ENCODE measurements around the gene PANK1.

Gene PANK1

DNA sequence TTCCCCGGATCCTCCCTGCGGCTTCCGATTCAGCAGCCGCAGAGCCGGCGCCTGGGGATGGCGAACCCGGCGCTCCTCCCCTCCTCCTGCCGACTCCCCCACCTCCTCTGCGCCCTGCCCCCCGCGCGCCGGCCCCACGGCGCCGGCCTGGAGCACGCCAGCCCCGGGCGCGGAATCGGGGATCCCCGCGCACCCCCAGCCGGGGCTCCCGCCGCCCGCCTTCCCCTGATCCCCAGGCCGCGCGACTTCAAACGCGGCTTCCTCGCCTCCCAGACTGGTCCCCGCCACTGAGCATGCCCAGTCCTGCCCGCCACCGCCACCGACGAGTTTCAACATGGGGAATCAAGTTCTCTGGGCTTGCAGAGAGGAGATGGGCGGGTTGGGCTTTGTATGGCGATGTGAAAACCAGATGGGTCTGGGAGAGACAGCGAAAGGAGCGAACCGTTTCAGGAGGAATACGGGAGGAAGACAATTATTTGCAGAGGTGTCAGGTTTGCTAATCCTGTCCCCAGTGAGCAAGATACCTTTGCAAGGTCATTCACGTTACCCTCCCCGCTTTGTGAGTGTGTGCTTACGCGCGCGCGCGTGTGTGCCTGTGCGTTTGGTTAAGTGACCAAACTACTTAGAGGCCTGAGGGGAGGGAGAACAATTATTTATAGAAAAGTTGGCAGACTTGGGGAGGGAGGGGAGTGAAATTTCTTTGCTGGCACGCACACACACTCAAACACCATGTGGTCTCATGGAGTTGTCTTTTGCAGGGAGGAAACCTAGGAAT lies at the start of gene PANK1:
TSS of gene PANK1 (minus strand) at position 276 of the 775 bp plus-strand sequence. CDS start 351 bp downstream, outside the sequence.
- DNase-seq: peak; percentile 70

GRCh38 chr10:89693176-89693575 lies 48.1 kb upstream of the PANK1 start:
- DNase-seq: no peak

DNA sequence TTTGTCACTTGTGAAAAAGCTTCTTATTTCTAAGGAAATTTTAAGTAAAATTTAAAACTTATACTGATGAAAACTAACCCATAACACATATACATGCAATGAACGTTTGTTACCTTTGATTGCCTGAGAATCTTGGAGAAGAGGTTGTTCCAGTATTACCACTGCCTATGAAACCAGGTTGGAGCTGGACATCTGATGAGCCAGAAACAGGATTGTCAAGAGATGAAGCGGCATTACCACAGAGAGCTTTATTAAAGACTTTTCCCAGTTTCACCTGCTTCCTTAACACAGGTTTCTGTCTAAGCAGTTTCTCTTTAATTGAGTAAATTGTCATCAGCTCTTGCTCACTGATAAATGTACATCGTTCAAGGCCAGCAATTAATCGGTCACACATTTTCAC lies 47.4 kb upstream of the PANK1 start:
- DNase-seq: no peak

DNA sequence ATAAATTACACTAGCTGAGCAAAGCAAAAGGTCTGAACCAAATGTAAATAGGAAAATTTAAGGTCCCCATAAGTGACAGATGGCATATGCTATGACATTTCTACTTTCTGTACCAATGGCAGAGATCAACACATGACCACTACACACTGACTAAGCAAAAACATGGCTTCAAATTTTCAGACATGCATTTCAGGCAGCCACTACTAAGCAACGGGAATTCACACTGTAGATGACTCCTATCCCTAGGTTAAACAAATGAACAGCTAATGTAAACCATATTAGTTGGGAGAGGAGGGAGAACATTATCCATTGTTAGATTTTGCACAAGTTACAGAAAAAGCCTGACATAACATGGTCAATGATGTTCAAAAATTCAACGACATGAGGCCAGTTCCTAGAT lies 45.0 kb upstream of the PANK1 start:
- DNase-seq: no peak

GRCh38 chr10:89685936-89686335 lies 40.9 kb upstream of the PANK1 start:
- no peak for DNase-seq

GRCh38 chr10:89684604-89685003 lies 39.6 kb upstream of the PANK1 start:
- DNase-seq: no peak

GRCh38 chr10:89683883-89684282 lies 38.8 kb upstream of the PANK1 start:
- DNase-seq: no peak

- no peak for DNase-seq
These were observed 34.9 kb upstream of the PANK1 start for GRCh38 chr10:89679986-89680385.

DNA sequence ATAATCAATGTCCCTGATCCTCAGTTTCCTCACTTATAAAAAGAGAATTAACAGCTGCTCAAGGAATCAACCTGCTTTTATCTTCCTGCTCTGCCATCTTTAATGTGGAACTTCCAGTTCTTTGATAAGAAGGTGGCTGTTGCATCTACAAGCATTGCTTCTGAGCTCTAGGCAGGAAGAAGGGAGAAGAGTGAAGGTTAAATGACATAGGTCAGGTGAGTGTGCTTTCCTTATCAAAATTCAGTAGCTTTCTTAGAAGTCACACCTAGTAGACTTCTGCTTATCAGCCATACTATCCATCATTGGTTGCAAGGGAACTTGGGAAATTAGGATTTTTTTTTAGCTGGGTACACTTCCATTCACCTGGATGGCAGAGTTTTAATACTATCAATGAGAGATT lies 32.3 kb upstream of the PANK1 start:
- no peak for DNase-seq

GRCh38 chr10:89670926-89671325 lies 25.9 kb upstream of the PANK1 start:
- DNase-seq: no peak

- no peak for DNase-seq
These were observed 24.9 kb upstream of the PANK1 start for GRCh38 chr10:89669985-89670384.

DNA sequence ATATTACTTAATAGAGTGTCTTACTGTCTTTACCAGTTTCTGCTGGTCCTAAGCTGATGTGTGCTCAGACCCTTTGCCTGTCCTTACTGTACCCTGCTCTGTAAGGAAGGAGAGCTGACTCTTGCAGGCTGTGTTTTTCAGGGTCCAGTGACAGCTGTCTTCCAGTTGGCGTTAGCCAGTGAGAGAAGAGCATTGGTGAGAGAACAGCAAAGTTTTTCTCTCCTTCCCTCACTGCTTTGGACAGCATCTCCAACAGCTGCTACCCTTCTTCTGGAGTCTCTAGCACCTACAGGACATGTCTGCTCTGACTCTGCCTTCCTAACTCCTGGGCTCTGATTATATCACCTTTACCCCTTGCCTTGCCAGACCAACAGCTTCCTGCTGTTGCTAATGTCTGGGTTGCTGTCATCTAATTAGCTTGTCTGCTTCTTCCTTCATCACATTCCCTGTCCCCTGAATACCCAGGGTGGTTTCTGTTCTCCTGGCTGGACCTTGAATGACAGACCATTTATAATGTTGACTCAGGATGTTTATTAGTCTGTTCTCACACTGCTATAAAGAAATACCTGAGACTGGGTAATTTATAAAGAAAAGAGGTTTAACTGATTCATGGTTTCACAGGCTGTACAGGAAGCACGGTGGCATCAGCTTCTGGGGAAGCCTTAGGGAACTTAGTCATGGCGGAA lies 23.5 kb upstream of the PANK1 start:
- no peak for DNase-seq

DNA sequence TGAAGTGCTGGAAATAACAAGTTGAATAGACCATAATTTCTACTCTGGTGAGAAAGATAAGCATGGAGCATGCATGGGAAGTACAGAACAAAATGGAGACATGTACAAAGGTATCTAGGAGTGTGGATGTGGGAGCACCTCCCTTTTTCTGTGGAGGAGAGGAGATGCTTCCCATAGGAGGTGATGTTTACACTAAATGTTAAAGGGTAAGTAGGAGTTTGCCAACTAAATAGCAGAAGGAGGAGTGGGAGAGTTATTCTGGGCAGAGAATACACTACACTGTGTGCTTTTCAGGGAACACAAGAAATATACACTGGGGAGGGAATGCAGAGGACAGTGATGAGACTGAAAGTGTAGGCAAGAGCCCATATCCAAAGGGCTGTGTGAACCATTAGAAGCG lies 21.1 kb upstream of the PANK1 start:
- DNase-seq: no peak

GRCh38 chr10:89665302-89665701 lies 20.3 kb upstream of the PANK1 start:
- no peak for DNase-seq

DNA sequence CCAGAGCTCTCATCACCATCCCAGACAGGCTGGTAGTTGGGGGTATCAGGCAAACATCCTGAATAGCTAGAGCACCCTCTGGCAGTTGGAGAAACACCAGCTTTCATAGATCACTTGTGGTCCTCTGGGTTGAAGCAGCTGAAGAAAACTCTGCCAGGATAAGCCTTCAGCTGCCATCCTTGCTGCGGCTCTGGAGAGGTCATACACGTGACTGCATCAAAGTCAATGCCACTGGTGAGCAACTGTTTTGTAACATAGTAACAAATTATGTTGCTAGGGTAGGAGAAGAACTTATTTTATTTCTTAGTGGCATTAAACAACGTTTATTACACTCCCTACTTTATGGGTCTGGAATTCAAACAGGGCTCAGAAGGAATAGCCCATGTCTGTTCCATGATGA lies 19.2 kb upstream of the PANK1 start:
- DNase-seq: no peak

DNA sequence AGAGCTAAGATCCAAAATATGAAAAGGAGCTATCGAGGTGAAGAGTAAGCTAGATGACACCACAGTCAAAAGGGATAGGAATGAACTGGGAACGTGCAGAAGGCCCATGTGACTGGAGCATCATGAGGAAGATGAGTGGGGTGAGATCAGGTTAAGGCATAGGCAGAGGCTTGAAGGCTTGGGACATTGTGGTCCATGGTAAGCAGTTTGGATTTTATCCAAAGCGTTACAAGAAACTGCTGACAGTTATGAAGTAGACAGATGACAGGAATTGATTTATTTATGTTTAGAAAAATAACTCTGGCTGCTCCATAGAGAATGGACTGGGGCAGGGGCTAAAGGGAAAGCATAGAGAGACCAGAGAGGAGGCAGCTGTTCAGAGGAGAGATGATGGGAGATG lies 18.1 kb upstream of the PANK1 start:
- no peak for DNase-seq

DNA sequence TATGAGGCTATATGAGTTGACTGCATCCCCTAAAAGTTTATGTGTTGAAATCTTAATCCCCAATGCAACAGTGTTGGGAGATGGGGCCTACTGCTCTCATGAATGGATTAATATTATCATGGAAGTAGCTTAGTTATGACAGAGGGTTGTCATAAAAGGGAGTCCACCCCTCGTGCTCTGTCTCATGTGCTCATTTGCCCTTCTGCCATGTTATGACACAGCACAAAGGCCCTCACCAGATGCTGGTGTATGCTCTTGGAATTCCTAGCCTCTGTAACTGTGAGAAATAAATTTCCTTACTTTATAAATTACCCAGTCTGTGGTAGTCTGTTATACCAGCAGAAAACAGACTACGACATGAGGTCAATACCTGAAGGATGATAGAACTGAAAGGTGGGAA lies 17.6 kb upstream of the PANK1 start:
- no peak for DNase-seq

GRCh38 chr10:89659143-89660131 lies 14.4 kb upstream of the PANK1 start:
- no peak for DNase-seq

- DNase-seq: no peak
These were observed 12.3 kb upstream of the PANK1 start for GRCh38 chr10:89657302-89657701.

DNA sequence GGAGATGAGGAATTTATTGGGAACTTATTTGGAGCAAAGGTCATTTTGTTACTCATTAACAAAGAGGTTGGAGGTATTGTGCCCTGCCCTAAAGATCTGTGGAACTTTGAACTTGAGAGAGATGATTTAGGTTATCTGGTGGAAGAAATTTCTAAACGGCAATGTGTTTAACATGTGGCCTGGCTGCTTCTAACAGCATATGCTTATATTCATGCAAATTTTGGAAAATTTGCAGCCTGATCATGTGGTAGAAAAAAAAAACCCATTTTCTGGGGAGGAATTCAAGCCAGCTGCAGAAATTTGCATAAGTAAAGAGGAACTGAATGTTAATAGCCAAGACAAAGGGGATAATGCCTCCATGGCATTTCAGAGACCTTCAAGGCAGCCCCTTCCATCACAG lies 10.7 kb upstream of the PANK1 start:
- no peak for DNase-seq

DNA sequence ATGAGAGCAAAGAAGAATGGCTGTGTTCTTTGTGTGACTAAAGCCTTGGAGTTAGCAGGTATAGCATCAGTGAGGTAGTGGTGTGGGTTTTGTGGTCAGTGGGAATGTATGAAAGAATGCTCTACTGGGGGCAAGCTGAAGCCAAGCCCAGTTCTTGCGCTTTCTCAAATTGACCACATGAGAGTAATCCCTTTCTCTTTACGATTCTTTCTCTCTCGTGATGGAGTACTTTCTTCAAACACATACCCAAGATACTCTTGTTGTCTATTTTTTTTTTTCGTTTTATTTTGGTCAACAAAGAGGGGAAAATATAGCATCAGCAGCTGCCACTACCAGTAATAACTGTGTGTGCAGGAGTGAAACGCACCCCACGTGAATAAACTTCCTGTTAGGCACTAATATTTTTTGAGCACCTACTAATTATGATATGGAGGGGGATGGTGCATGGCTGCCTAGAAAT lies 8.4 kb upstream of the PANK1 start:
- DNase-seq: peak; percentile 29

DNA sequence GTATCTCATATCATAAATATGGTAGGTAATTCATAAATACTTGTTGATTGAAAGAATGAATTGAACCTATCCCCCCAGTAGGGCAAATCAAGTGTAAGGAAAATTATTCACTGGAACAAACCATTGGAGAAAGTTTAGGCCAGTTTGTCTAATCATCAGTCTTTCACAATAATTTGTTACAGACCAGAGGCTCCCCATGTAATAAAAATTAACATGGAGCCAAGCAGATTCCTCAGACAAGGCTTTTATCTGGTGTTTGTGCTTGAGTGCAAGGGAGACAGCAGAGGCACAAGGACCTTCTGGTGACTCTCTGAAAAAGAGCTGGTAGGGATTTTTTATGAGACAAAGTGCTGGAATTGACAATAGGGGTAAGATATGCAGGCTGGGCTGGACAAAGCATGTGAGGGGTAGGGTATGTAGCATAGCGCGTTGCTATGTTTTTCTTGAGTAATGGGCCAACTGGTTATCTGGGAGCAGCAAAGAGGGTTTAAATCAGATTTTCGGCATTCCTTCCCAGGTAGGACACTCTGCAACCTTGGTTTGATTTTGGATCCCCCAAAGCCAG lies 7.8 kb upstream of the PANK1 start:
- DNase-seq: no peak
